SK-N-SH treated with all-trans-retinoic acid at 6 μM for 48 hours (cell line): ENCODE measurements around the gene NPVF.

Experiments
- ATAC-seq: fragments of 200-7000 bp; cut with Tn5 transposase; 3 replicates; pipeline ENCODE4 v1.9.1; 2020; ENCODE audit warnings: mild to moderate bottlenecking, moderate library complexity
- ARNTL ChIP-seq: fragments of 450-650 bp; formaldehyde crosslinking; IDR thresholded peaks from 2 replicates; pipeline ENCODE4 v1.5.0; 2020; ENCODE audit warnings: low read depth, mild to moderate bottlenecking, moderate library complexity, borderline replicate concordance
- BACH2 ChIP-seq: fragments of 250-450 bp; sonication (Bioruptor Pico); IDR thresholded peaks from 2 replicates; pipeline ENCODE4 v1.9.0; 2021; ENCODE audit warnings: mild to moderate bottlenecking, borderline replicate concordance
- CREB5 ChIP-seq: fragments of 250-450 bp; sonication (Bioruptor Pico); IDR thresholded peaks from 2 replicates; pipeline ENCODE4 v1.5.1; 2020; ENCODE audit warnings: low read depth, mild to moderate bottlenecking, moderate library complexity
- CSDC2 ChIP-seq: fragments of 250-450 bp; sonication (Bioruptor Pico); IDR thresholded peaks from 2 replicates; pipeline ENCODE4 v1.5.0; 2020; ENCODE audit warnings: mild to moderate bottlenecking, moderate library complexity
- CSRNP3 ChIP-seq: fragments of 250-450 bp; sonication (Bioruptor Pico); IDR thresholded peaks from 2 replicates; pipeline ENCODE4 v1.5.1; 2021; ENCODE audit warnings: mild to moderate bottlenecking, moderate library complexity
- ESRRG ChIP-seq: fragments of 250-450 bp; sonication (Bioruptor Pico); IDR thresholded peaks from 2 replicates; pipeline ENCODE4 v1.6.1; 2021; ENCODE audit warnings: mild to moderate bottlenecking
- GLIS3 ChIP-seq: fragments of 250-450 bp; sonication (Bioruptor Pico); IDR thresholded peaks from 2 replicates; pipeline ENCODE4 v1.5.0; 2020; ENCODE audit warnings: mild to moderate bottlenecking, moderate library complexity
- OSR1 ChIP-seq: fragments of 250-450 bp; sonication (Bioruptor Pico); IDR thresholded peaks from 2 replicates; pipeline ENCODE4 v1.8.0; 2022; ENCODE audit warnings: moderate library complexity, mild to moderate bottlenecking, inconsistent platforms
- PATZ1 ChIP-seq: fragments of 250-450 bp; sonication (Bioruptor Pico); IDR thresholded peaks from 2 replicates; pipeline ENCODE4 v1.8.0; 2020; ENCODE audit warnings: mild to moderate bottlenecking, moderate library complexity, borderline replicate concordance
- POU6F1 ChIP-seq: fragments of 250-450 bp; sonication (Bioruptor Pico); IDR thresholded peaks from 2 replicates; pipeline ENCODE4 v1.8.0; 2021; ENCODE audit warnings: low read depth, mild to moderate bottlenecking, moderate library complexity, borderline replicate concordance
- PPARA ChIP-seq: fragments of 250-450 bp; sonication (Bioruptor Pico); IDR thresholded peaks from 2 replicates; pipeline ENCODE4 v1.5.0; 2020; ENCODE audit warnings: mild to moderate bottlenecking, borderline replicate concordance
- RARB ChIP-seq: fragments of 250-450 bp; sonication (Bioruptor Pico); IDR thresholded peaks from 2 replicates; pipeline ENCODE4 v1.8.0; 2021; ENCODE audit warnings: mild to moderate bottlenecking, moderate library complexity
- SNAI2 ChIP-seq: fragments of 250-450 bp; sonication (Bioruptor Pico); IDR thresholded peaks from 2 replicates; pipeline ENCODE4 v1.5.0; 2020; ENCODE audit warnings: mild to moderate bottlenecking, moderate library complexity
- TCF4 ChIP-seq: fragments of 250-450 bp; sonication (Bioruptor Pico); IDR thresholded peaks from 2 replicates; pipeline ENCODE4 v1.8.0; 2021; ENCODE audit warnings: mild to moderate bottlenecking, moderate library complexity, borderline replicate concordance
- TOX ChIP-seq: fragments of 250-450 bp; sonication (Bioruptor Pico); IDR thresholded peaks from 2 replicates; pipeline ENCODE4 v1.8.0; 2021; ENCODE audit warnings: mild to moderate bottlenecking, moderate library complexity, borderline replicate concordance
- TSHZ2 ChIP-seq: fragments of 250-450 bp; sonication (Bioruptor Pico); IDR thresholded peaks from 2 replicates; pipeline ENCODE4 v1.5.0; 2020; ENCODE audit warnings: mild to moderate bottlenecking, moderate library complexity
- ZC3H10 ChIP-seq: fragments of 250-450 bp; sonication (Bioruptor Pico); IDR thresholded peaks from 2 replicates; pipeline ENCODE4 v1.5.1; 2021; ENCODE audit warnings: mild to moderate bottlenecking, moderate library complexity
- ZFP3 ChIP-seq: fragments of 250-450 bp; sonication (Bioruptor Pico); IDR thresholded peaks from 2 replicates; pipeline ENCODE4 v1.5.0; 2020; ENCODE audit warnings: mild to moderate bottlenecking, moderate library complexity
- ZFP30 ChIP-seq: fragments of 450-650 bp; formaldehyde crosslinking; IDR thresholded peaks from 2 replicates; pipeline ENCODE4 v1.5.0; 2022; ENCODE audit warnings: mild to moderate bottlenecking, moderate library complexity
- ZNF565 ChIP-seq: fragments of 450-650 bp; formaldehyde crosslinking; conservative IDR thresholded peaks from 2 replicates; pipeline ENCODE4 v1.5.0; 2020; ENCODE audit warnings: low read depth, mild to moderate bottlenecking, moderate library complexity
- ZNF70 ChIP-seq: fragments of 450-650 bp; formaldehyde crosslinking; IDR thresholded peaks from 2 replicates; pipeline ENCODE4 v1.5.0; 2020; ENCODE audit warnings: mild to moderate bottlenecking, moderate library complexity
- ZNF8 ChIP-seq: fragments of 450-650 bp; formaldehyde crosslinking; IDR thresholded peaks from 2 replicates; pipeline ENCODE4 v1.5.0; 2020; ENCODE audit warnings: mild to moderate bottlenecking, moderate library complexity

Gene NPVF

GRCh38 chr7:25240340-25240739, 12.1 kb upstream of the NPVF start:
- no peak for ATAC-seq
- TF ChIP-seq ZNF8 (CRISPR knock-in tag) (no peak), PATZ1 (CRISPR knock-in tag) (no peak), BACH2 (CRISPR knock-in tag) (no peak), ARNTL (no peak), TSHZ2 (CRISPR knock-in tag) (no peak), CSRNP3 (CRISPR knock-in tag) (no peak), ESRRG (CRISPR knock-in tag) (no peak), CSDC2 (CRISPR knock-in tag) (no peak), OSR1 (CRISPR knock-in tag) (no peak), CREB5 (CRISPR knock-in tag) (no peak), ZNF565 (CRISPR knock-in tag) (no peak), SNAI2 (no peak), POU6F1 (no peak), ZFP30 (CRISPR knock-in tag) (no peak), PPARA (no peak), ZFP3 (CRISPR knock-in tag) (no peak), ZNF70 (CRISPR knock-in tag) (no peak), TCF4 (no peak), TOX (no peak), ZC3H10 (CRISPR knock-in tag) (no peak)
- TF ChIP-seq, all 23 proteins: peak for 0

- no peak for ATAC-seq
- TF ChIP-seq CSRNP3 (CRISPR knock-in tag), result no peak
- no peak for TF ChIP-seq ESRRG (CRISPR knock-in tag)
- no peak for TF ChIP-seq PPARA
- TF ChIP-seq BACH2 (CRISPR knock-in tag), result no peak
- TF ChIP-seq ZNF565 (CRISPR knock-in tag), result no peak
- TF ChIP-seq ZNF8 (CRISPR knock-in tag), result no peak
- TF ChIP-seq ZFP3 (CRISPR knock-in tag), result no peak
- no peak for TF ChIP-seq RARB (CRISPR knock-in tag)
- TF ChIP-seq CSDC2 (CRISPR knock-in tag), result no peak
- TF ChIP-seq ZNF70 (CRISPR knock-in tag), result no peak
- no peak for TF ChIP-seq POU6F1
- no peak for TF ChIP-seq CREB5 (CRISPR knock-in tag)
- TF ChIP-seq GLIS3 (CRISPR knock-in tag), result no peak
- no peak for TF ChIP-seq ZC3H10 (CRISPR knock-in tag)
- TF ChIP-seq OSR1 (CRISPR knock-in tag), result no peak
- TF ChIP-seq TSHZ2 (CRISPR knock-in tag), result no peak
- no peak for TF ChIP-seq ARNTL
Observed at GRCh38 chr7:25239888-25240287, 11.6 kb upstream of the NPVF start.
